Type B pancreatic cell (in vitro differentiated cells): Measurements from ENCODE around the gene BPIFB2. TPM values are rescaled to one million over a fixed set of nuclear protein-coding genes. Genes with fewer than 3 reads are reported as not detected.

Experiments
- DNase-seq: peaks from one replicate; pipeline ENCODE4 v3.0.0; 2021; ENCODE audit warnings: mixed read lengths; ENCODE audit not compliant: unreplicated experiment; ENCODE audit errors: extremely low spot score
- H3K27ac Mint-ChIP-seq: 2 replicates; pipeline ENCODE4 v1.8.0; 2021; ENCODE audit warnings: mild to moderate bottlenecking, mixed read lengths
- H3K27me3 Mint-ChIP-seq: 2 replicates; pipeline ENCODE4 v1.8.0; 2021; ENCODE audit warnings: mixed read lengths
- H3K36me3 Mint-ChIP-seq: 2 replicates; pipeline ENCODE4 v1.8.0; 2021; ENCODE audit warnings: mixed read lengths
- H3K4me1 Mint-ChIP-seq: one replicate; pipeline ENCODE4 v1.8.0; 2021; ENCODE audit warnings: mixed read lengths; ENCODE audit not compliant: unreplicated experiment
- H3K4me3 Mint-ChIP-seq: 2 replicates; pipeline ENCODE4 v1.8.0; 2021; ENCODE audit warnings: mild to moderate bottlenecking, mixed read lengths
- H3K9me3 Mint-ChIP-seq: 2 replicates; pipeline ENCODE4 v1.8.0; 2021; ENCODE audit warnings: mixed read lengths
- long read RNA-seq: library from polyadenylated mRNA; unstranded; transcript quantifications from one replicate; pipeline ENCODE4 v2.0.0, GENCODE V29; 2020
- total RNA-seq: library from RNA; stranded (reverse); gene quantifications from 2 replicates; pipeline ENCODE4 v1.2.1, GENCODE V29; 2021; ENCODE audit warnings: low replicate concordance
- TF ChIP-seq, protein P1 (sequence below): fragments of 200-600 bp; sonication (generic); conservative IDR thresholded peaks from 2 replicates; pipeline ENCODE4 v1.5.0; 2021; ENCODE audit warnings: antibody characterized with exemption, mild to moderate bottlenecking

Gene BPIFB2, protein sequence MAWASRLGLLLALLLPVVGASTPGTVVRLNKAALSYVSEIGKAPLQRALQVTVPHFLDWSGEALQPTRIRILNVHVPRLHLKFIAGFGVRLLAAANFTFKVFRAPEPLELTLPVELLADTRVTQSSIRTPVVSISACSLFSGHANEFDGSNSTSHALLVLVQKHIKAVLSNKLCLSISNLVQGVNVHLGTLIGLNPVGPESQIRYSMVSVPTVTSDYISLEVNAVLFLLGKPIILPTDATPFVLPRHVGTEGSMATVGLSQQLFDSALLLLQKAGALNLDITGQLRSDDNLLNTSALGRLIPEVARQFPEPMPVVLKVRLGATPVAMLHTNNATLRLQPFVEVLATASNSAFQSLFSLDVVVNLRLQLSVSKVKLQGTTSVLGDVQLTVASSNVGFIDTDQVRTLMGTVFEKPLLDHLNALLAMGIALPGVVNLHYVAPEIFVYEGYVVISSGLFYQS
- 0.22 TPM in 1 of 2 replicates, not detected in the other for total RNA-seq
- long read RNA-seq = 0 reads

DNA sequence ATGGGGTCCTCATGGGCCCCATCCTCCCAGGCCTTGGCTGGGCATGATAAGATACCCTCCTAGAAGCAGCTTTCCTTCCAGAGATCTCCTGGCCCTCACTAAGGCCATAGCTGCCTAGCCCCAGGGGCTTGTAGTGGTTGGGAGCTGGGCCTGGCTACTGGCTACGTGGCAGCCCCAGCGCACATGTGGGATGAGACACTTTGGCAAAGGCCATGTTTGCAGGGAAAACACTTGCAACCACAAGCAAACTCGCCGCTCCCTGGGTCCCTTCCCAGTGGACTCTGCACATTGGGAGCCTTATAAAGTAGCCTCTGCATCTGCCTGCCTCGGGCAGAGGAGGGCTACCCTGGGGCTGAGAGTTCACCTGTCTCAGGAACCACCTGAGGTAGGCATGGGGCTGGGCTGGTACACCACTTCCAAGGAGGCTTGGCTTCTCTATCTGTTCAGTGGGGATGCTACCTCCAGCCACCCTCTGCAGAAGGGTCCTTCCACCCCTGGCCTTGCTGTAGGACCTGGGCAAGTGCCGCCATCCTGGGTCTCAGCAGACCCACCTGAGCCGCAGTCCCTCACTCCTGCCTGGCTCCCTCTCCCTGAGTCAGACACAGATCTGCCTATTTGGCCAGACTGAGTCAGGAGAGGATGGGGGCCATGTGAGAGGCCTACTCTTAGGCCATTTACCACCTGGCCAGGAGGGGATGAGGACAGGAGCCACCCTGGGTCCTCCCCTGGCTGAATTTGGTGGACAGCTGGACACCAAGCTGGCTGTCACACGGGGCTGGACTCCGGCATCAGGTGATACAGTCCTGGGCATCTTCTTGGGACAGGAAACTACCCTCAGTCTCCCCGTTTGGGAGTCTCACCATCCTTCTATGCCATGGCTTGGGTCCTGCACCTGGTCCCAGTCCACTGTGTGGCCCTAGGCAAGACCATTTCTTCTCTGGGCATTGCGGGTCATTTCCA lies at the start of gene BPIFB2:
Gene BPIFB2, plus strand, starts transcription at position 329 of the 960 bp plus-strand sequence. CDS start 871 bp downstream, outside the sequence.
- Mint-ChIP-seq H3K4me3 (no peak within 1 kb of the TSS), H3K4me1 (no peaks in the 10 kb centered on the region), H3K36me3 (no peaks in the 10 kb centered on the region), H3K27me3 (peaks cover 17% of the 10 kb centered on the region), H3K27ac (no peak within 1 kb of the TSS), H3K9me3 (peaks cover 5% of the 10 kb centered on the region)
- DNase-seq = no peak
- TF ChIP-seq, protein P1, sequence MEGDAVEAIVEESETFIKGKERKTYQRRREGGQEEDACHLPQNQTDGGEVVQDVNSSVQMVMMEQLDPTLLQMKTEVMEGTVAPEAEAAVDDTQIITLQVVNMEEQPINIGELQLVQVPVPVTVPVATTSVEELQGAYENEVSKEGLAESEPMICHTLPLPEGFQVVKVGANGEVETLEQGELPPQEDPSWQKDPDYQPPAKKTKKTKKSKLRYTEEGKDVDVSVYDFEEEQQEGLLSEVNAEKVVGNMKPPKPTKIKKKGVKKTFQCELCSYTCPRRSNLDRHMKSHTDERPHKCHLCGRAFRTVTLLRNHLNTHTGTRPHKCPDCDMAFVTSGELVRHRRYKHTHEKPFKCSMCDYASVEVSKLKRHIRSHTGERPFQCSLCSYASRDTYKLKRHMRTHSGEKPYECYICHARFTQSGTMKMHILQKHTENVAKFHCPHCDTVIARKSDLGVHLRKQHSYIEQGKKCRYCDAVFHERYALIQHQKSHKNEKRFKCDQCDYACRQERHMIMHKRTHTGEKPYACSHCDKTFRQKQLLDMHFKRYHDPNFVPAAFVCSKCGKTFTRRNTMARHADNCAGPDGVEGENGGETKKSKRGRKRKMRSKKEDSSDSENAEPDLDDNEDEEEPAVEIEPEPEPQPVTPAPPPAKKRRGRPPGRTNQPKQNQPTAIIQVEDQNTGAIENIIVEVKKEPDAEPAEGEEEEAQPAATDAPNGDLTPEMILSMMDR = no peak

DNA sequence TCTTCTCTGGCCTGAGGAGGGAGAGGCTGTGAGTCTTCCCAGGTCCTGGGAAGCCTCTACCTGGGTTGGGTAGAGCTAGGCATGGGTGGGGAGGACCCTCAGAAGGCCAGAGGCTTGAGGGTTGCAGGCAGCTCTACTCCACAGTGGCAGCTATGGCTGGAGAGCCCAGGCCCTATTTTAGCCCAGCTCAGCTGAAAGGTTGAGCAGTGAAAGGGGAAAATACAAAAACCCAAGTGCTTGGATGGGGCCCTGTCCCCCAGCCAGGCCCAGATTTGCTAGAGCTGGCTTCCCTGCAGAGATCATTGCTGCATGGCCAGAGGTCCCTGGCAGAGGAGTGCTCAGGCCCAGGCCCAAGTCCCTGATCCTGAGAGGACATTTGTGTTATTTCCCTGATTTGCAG lies 48.9 kb upstream of the BPIFB2 start:
- Mint-ChIP-seq H3K27me3 (peaks cover 9% of the 10 kb centered on the region), H3K4me1 (peaks cover 6% of the 10 kb centered on the region), H3K36me3 (no peaks in the 10 kb centered on the region), H3K4me3 (no peak overlapping the region), H3K27ac (no peak overlapping the region), H3K9me3 (peaks cover 23% of the 10 kb centered on the region)
- peak; percentile 59 for DNase-seq
- TF ChIP-seq, protein P1 = no peak

DNA sequence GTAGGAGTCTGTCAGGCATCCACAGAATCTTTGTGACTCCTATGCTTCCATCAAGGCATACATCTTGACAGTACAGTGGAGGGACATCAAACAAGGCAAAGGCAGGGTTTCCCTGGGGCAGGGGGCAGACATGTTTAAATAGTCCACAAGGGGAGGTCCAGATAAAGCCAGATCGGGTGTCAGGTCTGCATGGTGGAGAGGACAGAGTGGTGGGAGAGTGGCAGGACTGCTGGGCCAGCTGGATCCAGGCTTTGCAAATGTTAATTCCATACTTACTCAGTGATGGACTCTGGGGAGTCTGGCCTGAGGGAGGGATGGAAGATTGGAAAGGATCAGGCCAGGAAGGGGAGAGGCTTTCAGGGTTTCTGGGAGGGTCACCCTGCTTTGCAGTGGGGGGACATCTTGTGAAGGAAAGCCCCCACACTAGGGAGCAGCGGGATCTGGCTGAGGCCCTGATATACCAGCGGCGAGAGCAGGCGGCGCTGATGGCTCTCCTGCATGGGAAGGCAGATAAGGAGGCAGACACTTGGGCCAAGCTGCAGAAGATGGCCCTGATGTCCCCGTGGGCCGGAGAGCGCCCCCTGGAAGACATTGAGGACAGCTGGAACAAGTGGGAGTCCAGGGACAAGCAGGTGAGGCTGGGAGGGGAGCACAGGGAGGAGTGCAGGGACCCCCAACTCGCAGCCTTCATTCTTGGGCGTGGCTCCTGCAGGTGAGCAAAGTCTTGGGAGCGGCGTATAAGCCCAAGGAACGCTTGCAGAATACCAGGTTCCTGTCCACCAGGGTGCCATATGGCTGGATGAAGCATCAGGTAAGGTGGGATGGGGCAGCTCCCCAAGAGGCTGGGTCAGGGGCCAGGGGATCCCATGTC lies 47.9 kb upstream of the BPIFB2 start:
- Mint-ChIP-seq H3K27me3 (peaks cover 5% of the 10 kb centered on the region), H3K4me1 (peaks cover 6% of the 10 kb centered on the region), H3K9me3 (peaks cover 19% of the 10 kb centered on the region), H3K36me3 (no peaks in the 10 kb centered on the region), H3K27ac (no peak overlapping the region), H3K4me3 (no peak overlapping the region)
- TF ChIP-seq, protein P1 = no peak
- DNase-seq = peak; percentile 68

DNA sequence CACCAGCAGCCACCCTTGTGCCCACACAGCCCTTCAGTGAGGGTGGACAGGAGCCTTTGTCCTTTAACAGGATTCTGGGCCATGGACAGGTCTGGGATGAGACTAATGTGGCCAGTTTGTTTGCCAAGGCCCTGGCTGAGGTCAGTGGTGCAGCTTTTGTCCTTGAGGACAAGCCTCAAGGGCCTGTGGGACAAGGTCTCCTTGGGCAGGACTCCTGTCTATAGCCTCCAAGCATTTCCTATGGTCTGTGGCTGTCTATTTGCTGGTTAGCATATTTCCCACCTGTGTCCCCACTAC lies 47.3 kb upstream of the BPIFB2 start:
- TF ChIP-seq, protein P1 = no peak
- Mint-ChIP-seq H3K27me3 (peaks cover 4% of the 10 kb centered on the region), H3K36me3 (no peaks in the 10 kb centered on the region), H3K4me3 (no peak overlapping the region), H3K27ac (no peak overlapping the region), H3K9me3 (peaks cover 19% of the 10 kb centered on the region), H3K4me1 (peaks cover 6% of the 10 kb centered on the region)
- no peak for DNase-seq
